HepG2 (cell line): ENCODE measurements around the gene ADGRG6. TPM values are rescaled to one million over a fixed set of nuclear protein-coding genes. Genes with fewer than 3 reads are reported as not detected.
A peak's percentile ranks its signal among the peaks of the same experiment; 100 is the strongest.

Source experiments
- ADNP ChIP-seq: sonication (generic); formaldehyde crosslinking; IDR thresholded peaks from 2 replicates; pipeline ENCODE4 v1.4.0; 2020; ENCODE audit warnings: missing genetic modification reagents
- DNMT3B ChIP-seq: conservative IDR thresholded peaks from 2 replicates; pipeline ENCODE4 v1.6.1; 2016; ENCODE audit warnings: missing biosample characterization, control low read depth
- FOXA3 ChIP-seq: IDR thresholded peaks from 2 replicates; pipeline ENCODE4 v1.6.1; 2016; ENCODE audit warnings: missing genetic modification reagents, missing compliant biosample characterization
- FOXJ3 ChIP-seq: sonication (generic); formaldehyde crosslinking; IDR thresholded peaks from 2 replicates; pipeline ENCODE4 v1.4.0; 2020; ENCODE audit warnings: missing genetic modification reagents, mild to moderate bottlenecking, borderline replicate concordance
- FOXK1 ChIP-seq: sonication (generic); formaldehyde crosslinking; IDR thresholded peaks from 2 replicates; pipeline ENCODE4 v1.4.0; 2020; ENCODE audit warnings: low read depth, missing genetic modification reagents, borderline replicate concordance
- MEF2D ChIP-seq: sonication (generic); formaldehyde crosslinking; IDR thresholded peaks from 2 replicates; pipeline ENCODE4 v1.5.1; 2020; ENCODE audit warnings: mild to moderate bottlenecking, missing genetic modification reagents
- NKX3-1 ChIP-seq: sonication (generic); formaldehyde crosslinking; IDR thresholded peaks from 2 replicates; pipeline ENCODE4 v1.5.0; 2020; ENCODE audit warnings: missing genetic modification reagents
- POLR2AphosphoS5 ChIP-seq: IDR thresholded peaks from 2 replicates; pipeline ENCODE4 v1.6.1; 2012; ENCODE audit warnings: low read depth, low read length
- PPARG ChIP-seq: conservative IDR thresholded peaks from 2 replicates; pipeline ENCODE4 v1.6.1; 2016; ENCODE audit warnings: missing biosample characterization, missing genetic modification reagents
- YY1 ChIP-seq: IDR thresholded peaks from 2 replicates; pipeline ENCODE4 v1.6.1; 2011; ENCODE audit warnings: low read length, low read depth, moderate library complexity, mild to moderate bottlenecking; ENCODE audit not compliant: insufficient read depth, insufficient replicate concordance
- ZNF143 ChIP-seq: sonication (generic); formaldehyde crosslinking; IDR thresholded peaks from 2 replicates; pipeline ENCODE4 v1.4.0; 2020; ENCODE audit warnings: missing genetic modification reagents
- ZNF253 ChIP-seq: sonication (generic); formaldehyde crosslinking; IDR thresholded peaks from 2 replicates; pipeline ENCODE4 v1.8.0; 2022; ENCODE audit warnings: mild to moderate bottlenecking, missing genetic modification reagents, borderline replicate concordance
- ZNF441 ChIP-seq: sonication (generic); formaldehyde crosslinking; IDR thresholded peaks from 2 replicates; pipeline ENCODE4 v1.7.0; 2021; ENCODE audit warnings: missing genetic modification reagents, borderline replicate concordance
- ZNF678 ChIP-seq: sonication (generic); formaldehyde crosslinking; IDR thresholded peaks from 2 replicates; pipeline ENCODE4 v1.4.0; 2020; ENCODE audit warnings: mild to moderate bottlenecking, missing genetic modification reagents
- ZNF746 ChIP-seq: sonication (generic); formaldehyde crosslinking; IDR thresholded peaks from 2 replicates; pipeline ENCODE4 v1.8.0; 2022; ENCODE audit warnings: mild to moderate bottlenecking, missing genetic modification reagents
- ZNF792 ChIP-seq: IDR thresholded peaks from 2 replicates; pipeline ENCODE4 v1.6.1; 2016
- ZNF83 ChIP-seq: sonication (generic); formaldehyde crosslinking; IDR thresholded peaks from 2 replicates; pipeline ENCODE4 v1.4.0; 2020; ENCODE audit warnings: missing genetic modification reagents, mild to moderate bottlenecking, borderline replicate concordance
- ZNF891 ChIP-seq: sonication (generic); formaldehyde crosslinking; IDR thresholded peaks from 2 replicates; pipeline ENCODE4 v1.5.0; 2020; ENCODE audit warnings: mild to moderate bottlenecking, missing genetic modification reagents
- ZSCAN20 ChIP-seq: sonication (generic); formaldehyde crosslinking; IDR thresholded peaks from 2 replicates; pipeline ENCODE4 v1.4.0; 2020; ENCODE audit warnings: missing genetic modification reagents, mild to moderate bottlenecking, borderline replicate concordance
- polyA plus RNA-seq, 8 experiments: library from polyadenylated mRNA; depleted of rRNA in 3 of 8; stranded (reverse) in 7 of 8; unstranded in 1 of 8; fragments of >200 nt; fragmentation: Illumina TruSeq in 4 of 8; extraction: Trizol in 4 of 8; gene quantifications; 2 replicates each; pipeline versions ENCODE4 v1.2.1 to v1.2.3, GENCODE V29; 2011 to 2016; ENCODE audit warnings: low read depth in 4 of 8, missing spikeins in 1 of 8, mixed read lengths in 1 of 8; ENCODE audit not compliant: insufficient read depth in 1 of 8
- total RNA-seq, 5 experiments: library from RNA; depleted of rRNA; stranded (reverse); fragments of >200 nt; fragmentation: Illumina TruSeq; extraction: Trizol; gene quantifications; 2 replicates each; pipeline ENCODE4 v1.2.3, GENCODE V29; 2016; ENCODE audit warnings: low read depth in 1 of 5
- TF ChIP-seq, protein P1 (sequence below): sonication (generic); formaldehyde crosslinking; IDR thresholded peaks from 2 replicates; pipeline ENCODE4 v1.8.0; 2022; ENCODE audit warnings: low read depth, missing genetic modification reagents
- TF ChIP-seq, protein P2 (sequence below): fragments of 450-650 bp; IDR thresholded peaks from 2 replicates; pipeline ENCODE4 v1.6.1; 2017
- TF ChIP-seq, protein P3 (sequence below): sonication (generic); formaldehyde crosslinking; conservative IDR thresholded peaks from 2 replicates; pipeline ENCODE4 v1.4.0; 2020; ENCODE audit warnings: missing genetic modification reagents
- TF ChIP-seq, protein P4 (sequence below): IDR thresholded peaks from 2 replicates; pipeline ENCODE4 v1.6.1; 2018; ENCODE audit warnings: missing genetic modification reagents, mild to moderate bottlenecking, missing compliant biosample characterization
- TF ChIP-seq, protein P5 (sequence below): sonication (generic); formaldehyde crosslinking; IDR thresholded peaks from 2 replicates; pipeline ENCODE4 v1.9.0; 2021; ENCODE audit warnings: missing genetic modification reagents, mild to moderate bottlenecking, borderline replicate concordance

Gene ADGRG6
- total and polyA plus RNA-seq, 2 of the 13 experiments (the other 11 are each of a cell fraction or from before 2014, with no cell fraction given): 129 to 249 TPM

DNA sequence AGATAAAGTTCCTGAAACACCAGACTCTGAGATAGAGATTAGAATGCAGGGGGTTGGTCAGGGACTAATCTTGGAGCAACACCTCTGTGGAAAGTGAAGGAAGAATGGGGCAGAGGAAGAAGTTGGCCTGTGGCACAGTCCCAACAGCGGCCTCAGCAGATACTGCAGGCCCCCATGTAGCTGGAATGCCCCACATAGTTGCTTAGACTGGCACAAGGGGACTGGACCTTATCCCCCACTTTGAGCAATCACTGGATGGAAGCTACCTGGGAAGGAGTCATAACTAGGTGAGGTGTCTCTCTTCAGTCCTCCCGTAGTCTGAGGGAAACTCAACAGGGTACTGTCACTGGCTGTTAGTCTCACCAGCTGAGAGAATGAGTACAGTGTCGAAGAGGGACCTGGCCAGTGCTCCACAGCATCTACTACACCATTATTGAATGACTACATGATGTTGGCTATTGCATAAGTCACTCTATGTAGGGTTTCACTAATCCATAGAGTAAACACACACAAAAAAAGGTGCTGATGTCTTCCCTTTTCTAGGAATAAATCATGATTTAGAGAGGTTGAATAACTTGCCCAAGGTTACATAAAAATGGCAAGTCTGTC is 47.5 kb downstream of the ADGRG6 start (continued):
- TF ChIP-seq ZNF891 (CRISPR knock-in tag): no peak
- no peak; the same call in 1 of the 2 replicates for TF ChIP-seq PPARG (CRISPR knock-in tag)
- TF ChIP-seq ZNF143 (CRISPR knock-in tag): no peak
- no peak for TF ChIP-seq ADNP (CRISPR knock-in tag)
- TF ChIP-seq DNMT3B (CRISPR knock-in tag): 0 out of 2 replicates have a peak, but pooled peaks have one; percentile 46
- TF ChIP-seq FOXA3 (CRISPR knock-in tag): peak; percentile 98
- TF ChIP-seq, protein P1, sequence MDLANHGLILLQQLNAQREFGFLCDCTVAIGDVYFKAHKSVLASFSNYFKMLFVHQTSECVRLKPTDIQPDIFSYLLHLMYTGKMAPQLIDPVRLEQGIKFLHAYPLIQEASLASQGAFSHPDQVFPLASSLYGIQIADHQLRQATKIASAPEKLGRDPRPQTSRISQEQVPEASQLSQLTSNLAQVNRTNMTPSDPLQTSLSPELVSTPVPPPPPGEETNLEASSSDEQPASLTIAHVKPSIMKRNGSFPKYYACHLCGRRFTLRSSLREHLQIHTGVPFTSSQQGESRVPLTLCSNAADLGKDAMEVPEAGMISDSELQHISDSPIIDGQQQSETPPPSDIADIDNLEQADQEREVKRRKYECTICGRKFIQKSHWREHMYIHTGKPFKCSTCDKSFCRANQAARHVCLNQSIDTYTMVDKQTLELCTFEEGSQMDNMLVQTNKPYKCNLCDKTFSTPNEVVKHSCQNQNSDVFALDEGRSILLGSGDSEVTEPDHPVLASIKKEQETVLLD (CRISPR knock-in tag): no peak
- no peak for TF ChIP-seq ZSCAN20
- no peak for TF ChIP-seq NKX3-1
- peak; percentile 93 for TF ChIP-seq FOXK1 (CRISPR knock-in tag)
- no peak for TF ChIP-seq ZNF253 (CRISPR knock-in tag)
- TF ChIP-seq MEF2D: no peak
- TF ChIP-seq ZNF746 (CRISPR knock-in tag): no peak
- no peak for TF ChIP-seq ZNF83
- TF ChIP-seq YY1: no peak
- TF ChIP-seq, protein P2, sequence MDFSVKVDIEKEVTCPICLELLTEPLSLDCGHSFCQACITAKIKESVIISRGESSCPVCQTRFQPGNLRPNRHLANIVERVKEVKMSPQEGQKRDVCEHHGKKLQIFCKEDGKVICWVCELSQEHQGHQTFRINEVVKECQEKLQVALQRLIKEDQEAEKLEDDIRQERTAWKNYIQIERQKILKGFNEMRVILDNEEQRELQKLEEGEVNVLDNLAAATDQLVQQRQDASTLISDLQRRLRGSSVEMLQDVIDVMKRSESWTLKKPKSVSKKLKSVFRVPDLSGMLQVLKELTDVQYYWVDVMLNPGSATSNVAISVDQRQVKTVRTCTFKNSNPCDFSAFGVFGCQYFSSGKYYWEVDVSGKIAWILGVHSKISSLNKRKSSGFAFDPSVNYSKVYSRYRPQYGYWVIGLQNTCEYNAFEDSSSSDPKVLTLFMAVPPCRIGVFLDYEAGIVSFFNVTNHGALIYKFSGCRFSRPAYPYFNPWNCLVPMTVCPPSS: no peak
- TF ChIP-seq, protein P3, sequence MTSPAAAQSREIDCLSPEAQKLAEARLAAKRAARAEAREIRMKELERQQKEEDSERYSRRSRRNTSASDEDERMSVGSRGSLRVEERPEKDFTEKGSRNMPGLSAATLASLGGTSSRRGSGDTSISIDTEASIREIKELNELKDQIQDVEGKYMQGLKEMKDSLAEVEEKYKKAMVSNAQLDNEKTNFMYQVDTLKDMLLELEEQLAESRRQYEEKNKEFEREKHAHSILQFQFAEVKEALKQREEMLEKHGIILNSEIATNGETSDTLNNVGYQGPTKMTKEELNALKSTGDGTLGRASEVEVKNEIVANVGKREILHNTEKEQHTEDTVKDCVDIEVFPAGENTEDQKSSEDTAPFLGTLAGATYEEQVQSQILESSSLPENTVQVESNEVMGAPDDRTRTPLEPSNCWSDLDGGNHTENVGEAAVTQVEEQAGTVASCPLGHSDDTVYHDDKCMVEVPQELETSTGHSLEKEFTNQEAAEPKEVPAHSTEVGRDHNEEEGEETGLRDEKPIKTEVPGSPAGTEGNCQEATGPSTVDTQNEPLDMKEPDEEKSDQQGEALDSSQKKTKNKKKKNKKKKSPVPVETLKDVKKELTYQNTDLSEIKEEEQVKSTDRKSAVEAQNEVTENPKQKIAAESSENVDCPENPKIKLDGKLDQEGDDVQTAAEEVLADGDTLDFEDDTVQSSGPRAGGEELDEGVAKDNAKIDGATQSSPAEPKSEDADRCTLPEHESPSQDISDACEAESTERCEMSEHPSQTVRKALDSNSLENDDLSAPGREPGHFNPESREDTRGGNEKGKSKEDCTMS (CRISPR knock-in tag): no peak
- TF ChIP-seq, protein P4, sequence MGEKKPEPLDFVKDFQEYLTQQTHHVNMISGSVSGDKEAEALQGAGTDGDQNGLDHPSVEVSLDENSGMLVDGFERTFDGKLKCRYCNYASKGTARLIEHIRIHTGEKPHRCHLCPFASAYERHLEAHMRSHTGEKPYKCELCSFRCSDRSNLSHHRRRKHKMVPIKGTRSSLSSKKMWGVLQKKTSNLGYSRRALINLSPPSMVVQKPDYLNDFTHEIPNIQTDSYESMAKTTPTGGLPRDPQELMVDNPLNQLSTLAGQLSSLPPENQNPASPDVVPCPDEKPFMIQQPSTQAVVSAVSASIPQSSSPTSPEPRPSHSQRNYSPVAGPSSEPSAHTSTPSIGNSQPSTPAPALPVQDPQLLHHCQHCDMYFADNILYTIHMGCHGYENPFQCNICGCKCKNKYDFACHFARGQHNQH (CRISPR knock-in tag): 0 out of 2 replicates have a peak, but pooled peaks have one; percentile 16
- no peak for TF ChIP-seq ZNF792 (CRISPR knock-in tag)
- TF ChIP-seq ZNF678: no peak
- TF ChIP-seq, protein P5, sequence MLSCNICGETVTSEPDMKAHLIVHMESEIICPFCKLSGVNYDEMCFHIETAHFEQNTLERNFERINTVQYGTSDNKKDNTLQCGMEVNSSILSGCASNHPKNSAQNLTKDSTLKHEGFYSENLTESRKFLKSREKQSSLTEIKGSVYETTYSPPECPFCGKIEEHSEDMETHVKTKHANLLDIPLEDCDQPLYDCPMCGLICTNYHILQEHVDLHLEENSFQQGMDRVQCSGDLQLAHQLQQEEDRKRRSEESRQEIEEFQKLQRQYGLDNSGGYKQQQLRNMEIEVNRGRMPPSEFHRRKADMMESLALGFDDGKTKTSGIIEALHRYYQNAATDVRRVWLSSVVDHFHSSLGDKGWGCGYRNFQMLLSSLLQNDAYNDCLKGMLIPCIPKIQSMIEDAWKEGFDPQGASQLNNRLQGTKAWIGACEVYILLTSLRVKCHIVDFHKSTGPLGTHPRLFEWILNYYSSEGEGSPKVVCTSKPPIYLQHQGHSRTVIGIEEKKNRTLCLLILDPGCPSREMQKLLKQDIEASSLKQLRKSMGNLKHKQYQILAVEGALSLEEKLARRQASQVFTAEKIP (CRISPR knock-in tag): no peak
- TF ChIP-seq POLR2AphosphoS5: no peak
- TF ChIP-seq ZNF441: no peak
- peak; percentile 87; the same call in 1 of the 2 replicates for TF ChIP-seq FOXJ3 (CRISPR knock-in tag)
